DND-41 (cell line): ENCODE measurements around the gene TTC12.

Experiments
- ATAC-seq: fragments of 200-7000 bp; cut with Tn5 transposase; 3 replicates; pipeline ENCODE4 v1.9.1; 2021; ENCODE audit warnings: low read depth; ENCODE audit not compliant: insufficient read depth
- DNase-seq: peaks from one replicate; pipeline ENCODE4 v3.0.0-alpha.2; 2020
- H2AFZ ChIP-seq: 2 replicates; pipeline ENCODE4 v1.6.0; 2012; ENCODE audit warnings: low read depth, low read length
- H3K27ac ChIP-seq: 2 replicates; pipeline ENCODE4 v1.5.1; 2012; ENCODE audit warnings: low read length, inconsistent platforms
- H3K27me3 ChIP-seq: fragments of 200-600 bp; sonication (generic); 2 replicates; pipeline ENCODE4 v1.6.0; 2012; ENCODE audit warnings: low read length, mild to moderate bottlenecking, inconsistent platforms; ENCODE audit not compliant: insufficient read depth, poor library complexity
- H3K36me3 ChIP-seq: 2 replicates; pipeline ENCODE4 v1.5.1; 2012; ENCODE audit warnings: low read length, inconsistent platforms; ENCODE audit not compliant: insufficient read depth
- H3K4me1 ChIP-seq: 2 replicates; pipeline ENCODE4 v1.5.1; 2012; ENCODE audit warnings: mild to moderate bottlenecking, low read length; ENCODE audit not compliant: insufficient read depth
- H3K4me2 ChIP-seq: 2 replicates; pipeline ENCODE4 v1.6.0; 2012; ENCODE audit warnings: mild to moderate bottlenecking, moderate library complexity, low read length, inconsistent platforms; ENCODE audit not compliant: insufficient read depth
- H3K4me3 ChIP-seq, 2 experiments: fragments of 200-600 bp in 1 of 2; shearing (Covaris generic) in 1 of 2; 2 replicates each; pipeline ENCODE4 v1.5.1; 2012 to 2016; ENCODE audit warnings: inconsistent platforms in 2 of 2, low read length in 2 of 2, mild to moderate bottlenecking in 2 of 2, low read depth in 1 of 2, moderate library complexity in 1 of 2
- H3K79me2 ChIP-seq: 2 replicates; pipeline ENCODE4 v1.6.0; 2012; ENCODE audit warnings: low read length, inconsistent platforms; ENCODE audit not compliant: insufficient read depth
- H3K9ac ChIP-seq: 2 replicates; pipeline ENCODE4 v1.6.0; 2012; ENCODE audit warnings: low read depth, mild to moderate bottlenecking, inconsistent platforms, low read length, moderate library complexity
- H3K9me3 ChIP-seq: 2 replicates; pipeline ENCODE4 v1.5.1; 2012; ENCODE audit warnings: low read length, moderate library complexity, mild to moderate bottlenecking, inconsistent platforms; ENCODE audit not compliant: insufficient read depth, severe bottlenecking
- H4K20me1 ChIP-seq: 2 replicates; pipeline ENCODE4 v1.6.0; 2012; ENCODE audit warnings: low read length; ENCODE audit not compliant: insufficient read depth
- EZH2 ChIP-seq: IDR thresholded peaks from 3 replicates; pipeline ENCODE4 v1.6.1; 2012; ENCODE audit warnings: borderline replicate concordance, low read depth, mild to moderate bottlenecking, moderate library complexity, low read length, inconsistent platforms; ENCODE audit not compliant: severe bottlenecking
- TF ChIP-seq, protein P1 (sequence below): IDR thresholded peaks from 2 replicates; pipeline ENCODE4 v1.5.1; 2012; ENCODE audit warnings: borderline replicate concordance, low read length, moderate library complexity, mild to moderate bottlenecking; ENCODE audit not compliant: poor library complexity, severe bottlenecking; ENCODE audit errors: extremely low read depth

TTC12 gene

GRCh38 chr11:113370634-113371033, 56.3 kb downstream of the TTC12 start:
- H3K9me3 ChIP-seq: no peaks in the 10 kb centered on the region
- H3K9ac ChIP-seq: no peak overlapping the region
- no peaks in the 10 kb centered on the region for H3K4me1 ChIP-seq
- ATAC-seq (no peak), DNase-seq (no peak)
- no peak overlapping the region for H3K4me3 ChIP-seq
- H2AFZ ChIP-seq: no peak overlapping the region
- no peaks in the 10 kb centered on the region for H3K36me3 ChIP-seq
- H3K27me3 ChIP-seq: peaks cover 3% of the 10 kb centered on the region
- H3K4me2 ChIP-seq: no peak overlapping the region
- TF ChIP-seq EZH2: no peak
- TF ChIP-seq, protein P1, sequence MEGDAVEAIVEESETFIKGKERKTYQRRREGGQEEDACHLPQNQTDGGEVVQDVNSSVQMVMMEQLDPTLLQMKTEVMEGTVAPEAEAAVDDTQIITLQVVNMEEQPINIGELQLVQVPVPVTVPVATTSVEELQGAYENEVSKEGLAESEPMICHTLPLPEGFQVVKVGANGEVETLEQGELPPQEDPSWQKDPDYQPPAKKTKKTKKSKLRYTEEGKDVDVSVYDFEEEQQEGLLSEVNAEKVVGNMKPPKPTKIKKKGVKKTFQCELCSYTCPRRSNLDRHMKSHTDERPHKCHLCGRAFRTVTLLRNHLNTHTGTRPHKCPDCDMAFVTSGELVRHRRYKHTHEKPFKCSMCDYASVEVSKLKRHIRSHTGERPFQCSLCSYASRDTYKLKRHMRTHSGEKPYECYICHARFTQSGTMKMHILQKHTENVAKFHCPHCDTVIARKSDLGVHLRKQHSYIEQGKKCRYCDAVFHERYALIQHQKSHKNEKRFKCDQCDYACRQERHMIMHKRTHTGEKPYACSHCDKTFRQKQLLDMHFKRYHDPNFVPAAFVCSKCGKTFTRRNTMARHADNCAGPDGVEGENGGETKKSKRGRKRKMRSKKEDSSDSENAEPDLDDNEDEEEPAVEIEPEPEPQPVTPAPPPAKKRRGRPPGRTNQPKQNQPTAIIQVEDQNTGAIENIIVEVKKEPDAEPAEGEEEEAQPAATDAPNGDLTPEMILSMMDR: no peak
- no peak overlapping the region for H3K27ac ChIP-seq
- H3K79me2 ChIP-seq: no peaks in the 10 kb centered on the region
- no peaks in the 10 kb centered on the region; the same call in 1 of the 2 replicates for H4K20me1 ChIP-seq

DNA sequence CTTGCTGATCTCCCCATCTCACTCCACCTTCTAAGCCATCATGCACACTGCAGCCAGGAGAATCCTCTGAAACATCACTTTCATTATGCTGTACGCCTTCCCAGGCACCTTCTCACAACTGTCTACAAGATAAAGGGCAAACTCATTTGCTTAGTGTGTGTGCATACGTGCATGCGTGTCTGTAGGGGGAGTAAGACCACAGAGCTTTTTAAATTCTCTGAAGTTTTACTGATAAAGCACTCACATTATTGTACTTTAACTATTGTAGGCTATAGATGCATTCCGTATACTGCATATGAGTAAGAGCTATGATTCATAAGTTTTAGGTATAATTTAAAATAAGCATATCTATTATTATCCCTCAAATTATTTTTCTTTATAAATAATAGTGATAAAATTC, 57.9 kb downstream of the TTC12 start:
- TF ChIP-seq EZH2: no peak
- H3K9ac ChIP-seq: no peak overlapping the region

GRCh38 chr11:113373306-113373705, 58.9 kb downstream of the TTC12 start:
- TF ChIP-seq, protein P1: no peak
- TF ChIP-seq EZH2: no peak
- H3K9me3 ChIP-seq: no peaks in the 10 kb centered on the region
- no peak overlapping the region for H3K9ac ChIP-seq
- H3K79me2 ChIP-seq: no peaks in the 10 kb centered on the region
- no peaks in the 10 kb centered on the region for H3K4me1 ChIP-seq
- DNase-seq (no peak), ATAC-seq (no peak)
- no peak overlapping the region for H3K27ac ChIP-seq
- no peak overlapping the region for H3K4me2 ChIP-seq
- H2AFZ ChIP-seq: no peak overlapping the region
- peaks cover 3% of the 10 kb centered on the region for H3K27me3 ChIP-seq
- H3K4me3 ChIP-seq: no peak overlapping the region
- H3K36me3 ChIP-seq: no peaks in the 10 kb centered on the region
- no peaks in the 10 kb centered on the region for H4K20me1 ChIP-seq

More for the DNA sequence above, 57.9 kb downstream of the TTC12 start:
- Histone ChIP-seq H3K9me3 (no peaks in the 10 kb centered on the region), H3K79me2 (no peaks in the 10 kb centered on the region), H3K27me3 (peaks cover 3% of the 10 kb centered on the region), H4K20me1 (no peaks in the 10 kb centered on the region), H3K36me3 (no peaks in the 10 kb centered on the region), H3K4me1 (no peaks in the 10 kb centered on the region), H2AFZ (no peak overlapping the region), H3K27ac (no peak overlapping the region), H3K4me2 (no peak overlapping the region), H3K4me3 (no peak overlapping the region)
- ATAC-seq: no peak
- DNase-seq: no peak

GRCh38 chr11:113373981-113374560, 59.7 kb downstream of the TTC12 start:
- no peaks in the 10 kb centered on the region for H3K4me1 ChIP-seq
- H3K27ac ChIP-seq: no peak overlapping the region
- DNase-seq (no peak), ATAC-seq (no peak)
- H3K27me3 ChIP-seq: peaks cover 3% of the 10 kb centered on the region
- no peaks in the 10 kb centered on the region for H4K20me1 ChIP-seq
- no peak overlapping the region for H3K4me2 ChIP-seq
- no peak overlapping the region for H3K9ac ChIP-seq
- no peak overlapping the region for H3K4me3 ChIP-seq
- TF ChIP-seq EZH2: no peak
- TF ChIP-seq, protein P1: no peak
- no peaks in the 10 kb centered on the region for H3K9me3 ChIP-seq
- no peak overlapping the region for H2AFZ ChIP-seq
- no peaks in the 10 kb centered on the region for H3K79me2 ChIP-seq
- no peaks in the 10 kb centered on the region for H3K36me3 ChIP-seq
